ENCODE results near the gene VPS52.
"Not testable (repeated sequence)": the region's sequence is repeated elsewhere in the genome, so short reads cannot be mapped to it uniquely, and the experiment has no call there.

The VPS52 gene

GRCh38 chr6:33278392-33278741, 6.7 kb upstream of the VPS52 start:
- no peak for DNase-seq
- Histone ChIP-seq H3K27me3 (ENCODE audit: insufficient read depth, low read depth, severe bottlenecking) (no peaks in the 10 kb centered on the region), H3K4me3 (ENCODE audit: low read depth, low read length) (no peak overlapping the region), H3K9me3 (ENCODE audit: severe bottlenecking) (no peaks in the 10 kb centered on the region), H3K27ac (peak overlapping the region; percentile 82), H3K36me3 (peaks cover 80% of the 10 kb centered on the region)
- TF ChIP-seq, protein P1, sequence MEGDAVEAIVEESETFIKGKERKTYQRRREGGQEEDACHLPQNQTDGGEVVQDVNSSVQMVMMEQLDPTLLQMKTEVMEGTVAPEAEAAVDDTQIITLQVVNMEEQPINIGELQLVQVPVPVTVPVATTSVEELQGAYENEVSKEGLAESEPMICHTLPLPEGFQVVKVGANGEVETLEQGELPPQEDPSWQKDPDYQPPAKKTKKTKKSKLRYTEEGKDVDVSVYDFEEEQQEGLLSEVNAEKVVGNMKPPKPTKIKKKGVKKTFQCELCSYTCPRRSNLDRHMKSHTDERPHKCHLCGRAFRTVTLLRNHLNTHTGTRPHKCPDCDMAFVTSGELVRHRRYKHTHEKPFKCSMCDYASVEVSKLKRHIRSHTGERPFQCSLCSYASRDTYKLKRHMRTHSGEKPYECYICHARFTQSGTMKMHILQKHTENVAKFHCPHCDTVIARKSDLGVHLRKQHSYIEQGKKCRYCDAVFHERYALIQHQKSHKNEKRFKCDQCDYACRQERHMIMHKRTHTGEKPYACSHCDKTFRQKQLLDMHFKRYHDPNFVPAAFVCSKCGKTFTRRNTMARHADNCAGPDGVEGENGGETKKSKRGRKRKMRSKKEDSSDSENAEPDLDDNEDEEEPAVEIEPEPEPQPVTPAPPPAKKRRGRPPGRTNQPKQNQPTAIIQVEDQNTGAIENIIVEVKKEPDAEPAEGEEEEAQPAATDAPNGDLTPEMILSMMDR (IDR thresholded peaks at IDR 0.05; ENCODE audit: low read depth, low read length), result no peak

GRCh38 chr6:33277663-33278391, 6.2 kb upstream of the VPS52 start:
- no peaks in the 10 kb centered on the region for H3K27me3 ChIP-seq (ENCODE audit: insufficient read depth, low read depth, severe bottlenecking)
- H3K4me3 ChIP-seq (ENCODE audit: low read depth, low read length), result peak overlapping the region; percentile 66
- TF ChIP-seq, protein P1 (IDR thresholded peaks at IDR 0.05; ENCODE audit: low read depth, low read length), result peak; percentile 45; the same call in 1 of the 2 replicates
- DNase-seq, result peak; percentile 69
- no peaks in the 10 kb centered on the region for H3K9me3 ChIP-seq (ENCODE audit: severe bottlenecking)
- H3K27ac ChIP-seq, result peak overlapping the region; percentile 82
- peaks cover 82% of the 10 kb centered on the region for H3K36me3 ChIP-seq

DNA sequence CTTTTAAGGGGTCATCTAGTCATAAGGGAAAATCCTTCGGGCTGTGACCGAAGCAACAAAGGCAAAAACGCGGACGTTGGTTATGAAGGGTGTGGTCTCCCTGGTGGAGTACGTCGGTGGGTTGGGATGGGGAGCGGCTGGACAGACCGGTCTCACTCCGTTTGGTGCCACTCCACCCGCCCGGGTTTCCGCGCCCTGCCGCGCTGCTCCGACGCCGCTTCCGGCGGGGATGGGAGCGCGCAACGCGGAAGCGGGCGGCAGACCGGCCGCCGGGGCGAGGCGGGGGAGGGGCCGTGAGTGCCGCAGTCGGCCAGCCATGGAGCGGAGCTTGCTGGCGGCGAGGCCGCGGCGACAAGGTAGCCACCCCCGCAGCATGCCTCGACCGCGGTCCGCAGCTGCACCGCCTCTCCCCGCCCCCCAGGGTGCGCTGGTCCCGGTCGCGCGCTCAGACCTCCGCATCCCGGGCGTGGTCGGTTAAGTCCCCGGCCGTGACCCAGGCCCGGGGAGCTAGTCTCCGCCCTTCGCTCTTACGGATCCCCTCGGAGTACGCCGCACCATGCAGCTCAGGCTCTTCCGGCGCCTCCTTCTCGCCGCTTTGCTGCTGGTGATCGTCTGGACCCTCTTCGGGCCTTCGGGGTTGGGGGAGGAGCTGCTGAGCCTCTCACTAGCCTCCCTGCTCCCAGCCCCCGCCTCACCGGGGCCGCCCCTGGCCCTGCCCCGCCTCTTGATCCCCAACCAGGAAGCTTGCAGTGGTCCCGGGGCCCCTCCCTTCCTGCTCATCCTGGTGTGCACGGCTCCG, 5.4 kb upstream of the VPS52 start, which contains the start of gene B3GALT4:
B3GALT4 (plus strand) TSS at position 260 of the 799 bp plus-strand sequence; CDS start at position 557, 297 bp downstream.
- Histone ChIP-seq H3K9me3 (ENCODE audit: severe bottlenecking) (no peaks in the 10 kb centered on the region), H3K36me3 (peaks cover 82% of the 10 kb centered on the region), H3K4me3 (ENCODE audit: low read depth, low read length) (peak within 1 kb of the TSS; percentile 66), H3K27me3 (ENCODE audit: insufficient read depth, low read depth, severe bottlenecking) (no peaks in the 10 kb centered on the region), H3K27ac (peak within 1 kb of the TSS; percentile 82)
- TF ChIP-seq, protein P1 (IDR thresholded peaks at IDR 0.05; ENCODE audit: low read depth, low read length), result peak; percentile 81
- peak; percentile 99 for DNase-seq

GRCh38 chr6:33276581-33276863, 4.8 kb upstream of the VPS52 start:
- peak overlapping the region; percentile 82 for H3K27ac ChIP-seq
- H3K4me3 ChIP-seq (ENCODE audit: low read depth, low read length), result peak overlapping the region; percentile 66
- H3K27me3 ChIP-seq (ENCODE audit: insufficient read depth, low read depth, severe bottlenecking), result no peaks in the 10 kb centered on the region
- DNase-seq, result no peak
- H3K9me3 ChIP-seq (ENCODE audit: severe bottlenecking), result no peaks in the 10 kb centered on the region
- TF ChIP-seq, protein P1 (IDR thresholded peaks at IDR 0.05; ENCODE audit: low read depth, low read length), result no peak
- H3K36me3 ChIP-seq, result peaks cover 78% of the 10 kb centered on the region

- Histone ChIP-seq H3K27ac (peak overlapping the region; percentile 82), H3K36me3 (peaks cover 79% of the 10 kb centered on the region), H3K4me3 (ENCODE audit: low read depth, low read length) (peak overlapping the region; percentile 66)
- H3K9me3 ChIP-seq (ENCODE audit: severe bottlenecking); H3K27me3 ChIP-seq (ENCODE audit: insufficient read depth, low read depth, severe bottlenecking); DNase-seq: not testable (repeated sequence)
Observed at GRCh38 chr6:33275795-33276580, 4.3 kb upstream of the VPS52 start.

Measured in WERI-Rb-1 (cell line).